ENCODE data around the gene GSK3B.

The GSK3B gene

DNA sequence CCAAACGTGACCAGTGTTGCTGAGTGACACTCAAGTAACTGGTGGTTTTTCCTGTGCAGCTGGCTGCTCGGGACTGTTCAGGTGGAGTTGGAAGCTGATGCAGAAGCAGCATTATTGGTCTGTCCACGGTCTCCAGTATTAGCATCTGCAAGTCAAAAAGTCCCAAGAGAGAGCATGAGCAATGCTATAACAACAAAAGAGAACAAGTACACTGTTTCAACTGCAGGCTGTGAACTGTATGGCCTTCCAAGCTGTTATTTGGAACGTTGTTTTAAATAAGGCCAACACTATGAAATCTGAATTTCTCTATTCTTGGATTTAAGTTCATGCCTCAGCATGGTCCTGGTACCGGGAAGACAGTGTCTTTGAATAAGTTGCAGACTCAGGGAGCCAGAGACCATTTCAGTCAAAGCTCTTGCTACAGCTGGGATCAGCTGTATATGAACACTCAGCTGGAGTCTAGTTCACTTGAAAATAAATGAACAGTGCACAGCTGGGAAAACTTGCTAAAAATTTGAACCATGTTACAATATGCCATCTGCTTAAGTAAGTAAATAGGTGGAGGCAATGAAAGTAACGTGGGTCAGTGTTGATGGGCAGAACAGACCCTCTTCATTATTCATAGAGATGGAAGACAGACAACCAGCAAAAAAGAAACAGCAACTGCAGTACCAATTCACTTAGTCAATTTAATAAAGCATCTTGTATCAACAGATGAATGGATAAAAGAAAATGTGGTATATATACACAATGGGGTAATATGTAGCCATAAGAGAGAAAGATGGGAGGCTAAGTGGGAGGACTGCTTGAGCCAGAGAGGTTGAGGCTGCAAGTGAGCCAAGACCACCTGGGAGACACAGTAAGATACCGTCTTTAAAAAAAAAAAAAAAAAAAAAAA, 267.3 kb downstream of the GSK3B start:
- DNase-seq (ENCODE audit: low spot score): no peak
- no peaks in the 10 kb centered on the region for H3K9me3 Mint-ChIP-seq
- H3K4me3 Mint-ChIP-seq: no peak overlapping the region
- no peaks in the 10 kb centered on the region for H3K4me1 Mint-ChIP-seq (ENCODE audit: low read depth)
- H3K27ac Mint-ChIP-seq: no peak overlapping the region
- H3K27me3 Mint-ChIP-seq (ENCODE audit: low read depth): no peaks in the 10 kb centered on the region
- peaks cover 6% of the 10 kb centered on the region for H3K36me3 Mint-ChIP-seq (ENCODE audit: low read depth)

DNA sequence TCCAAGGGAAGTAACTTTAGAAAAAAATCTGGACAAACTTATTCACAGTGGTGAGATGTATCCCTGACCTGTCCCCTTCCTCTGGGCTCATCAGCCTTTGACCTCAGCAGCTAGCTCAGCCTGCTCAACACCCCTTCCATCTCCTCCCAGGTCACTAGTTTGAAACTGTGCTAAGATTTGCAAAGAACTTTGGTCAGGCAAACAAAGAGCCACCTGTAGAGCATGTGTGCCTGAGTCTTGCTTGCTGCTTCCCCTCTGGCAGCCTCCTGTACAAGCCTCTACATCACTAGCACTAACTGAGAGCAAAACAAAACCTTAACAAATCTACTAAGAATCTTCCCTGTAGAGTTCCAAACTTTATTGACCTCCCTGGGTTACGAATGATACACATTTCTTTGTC, 268.4 kb downstream of the GSK3B start:
- no peak for DNase-seq (ENCODE audit: low spot score)
- H3K27me3 Mint-ChIP-seq (ENCODE audit: low read depth): no peaks in the 10 kb centered on the region
- H3K36me3 Mint-ChIP-seq (ENCODE audit: low read depth): peaks cover 6% of the 10 kb centered on the region
- H3K4me1 Mint-ChIP-seq (ENCODE audit: low read depth): no peaks in the 10 kb centered on the region
- H3K4me3 Mint-ChIP-seq: no peak overlapping the region
- no peaks in the 10 kb centered on the region for H3K9me3 Mint-ChIP-seq
- H3K27ac Mint-ChIP-seq: no peak overlapping the region

DNA sequence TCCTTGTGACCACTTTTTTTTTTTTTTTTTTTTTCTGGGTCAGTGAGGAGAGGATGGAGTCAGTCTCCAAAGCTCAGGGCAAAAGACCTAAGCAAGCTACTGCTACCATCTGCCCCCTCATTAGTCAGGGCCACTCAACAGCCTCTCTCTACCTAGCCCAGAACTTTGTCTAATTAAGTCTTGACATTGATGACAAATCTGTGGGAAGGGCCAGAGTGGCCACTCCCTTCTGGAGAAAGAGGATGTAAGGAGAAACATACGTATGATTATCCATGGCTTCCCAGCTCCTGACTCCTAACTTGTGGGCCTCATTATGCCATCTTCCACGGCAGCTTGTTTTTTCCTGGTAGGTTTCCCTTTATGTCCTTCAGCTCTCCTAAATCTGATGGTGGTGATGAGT, 274.4 kb downstream of the GSK3B start:
- Mint-ChIP-seq H3K36me3 (ENCODE audit: low read depth) (peaks cover under 1% of the 10 kb centered on the region), H3K4me1 (ENCODE audit: low read depth) (no peaks in the 10 kb centered on the region), H3K9me3 (no peaks in the 10 kb centered on the region), H3K27me3 (ENCODE audit: low read depth) (no peaks in the 10 kb centered on the region), H3K27ac (no peak overlapping the region), H3K4me3 (no peak overlapping the region)
- no peak for DNase-seq (ENCODE audit: low spot score)

DNA sequence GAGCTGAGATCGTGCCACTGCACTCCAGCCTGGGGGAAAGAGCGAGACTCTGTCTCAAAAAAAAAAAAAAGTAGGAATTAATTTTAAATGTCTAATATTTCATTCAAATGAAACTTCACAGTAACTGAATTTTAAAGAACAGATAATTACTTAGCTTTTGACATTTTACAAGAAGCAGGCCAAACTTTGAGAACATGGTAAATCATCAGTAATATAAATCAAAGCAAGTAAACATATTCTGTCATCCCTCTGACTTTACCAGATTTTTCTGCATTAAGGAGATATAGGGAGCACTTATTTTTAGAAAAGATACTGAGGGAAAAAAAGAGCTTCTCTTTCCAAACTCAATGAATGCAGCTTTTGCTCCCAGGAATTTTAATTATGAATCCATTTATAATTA, 275.3 kb downstream of the GSK3B start:
- Mint-ChIP-seq H3K9me3 (no peaks in the 10 kb centered on the region), H3K4me3 (no peak overlapping the region), H3K36me3 (ENCODE audit: low read depth) (no peaks in the 10 kb centered on the region), H3K4me1 (ENCODE audit: low read depth) (no peaks in the 10 kb centered on the region), H3K27me3 (ENCODE audit: low read depth) (no peaks in the 10 kb centered on the region), H3K27ac (no peak overlapping the region)
- DNase-seq (ENCODE audit: low spot score): no peak

DNA sequence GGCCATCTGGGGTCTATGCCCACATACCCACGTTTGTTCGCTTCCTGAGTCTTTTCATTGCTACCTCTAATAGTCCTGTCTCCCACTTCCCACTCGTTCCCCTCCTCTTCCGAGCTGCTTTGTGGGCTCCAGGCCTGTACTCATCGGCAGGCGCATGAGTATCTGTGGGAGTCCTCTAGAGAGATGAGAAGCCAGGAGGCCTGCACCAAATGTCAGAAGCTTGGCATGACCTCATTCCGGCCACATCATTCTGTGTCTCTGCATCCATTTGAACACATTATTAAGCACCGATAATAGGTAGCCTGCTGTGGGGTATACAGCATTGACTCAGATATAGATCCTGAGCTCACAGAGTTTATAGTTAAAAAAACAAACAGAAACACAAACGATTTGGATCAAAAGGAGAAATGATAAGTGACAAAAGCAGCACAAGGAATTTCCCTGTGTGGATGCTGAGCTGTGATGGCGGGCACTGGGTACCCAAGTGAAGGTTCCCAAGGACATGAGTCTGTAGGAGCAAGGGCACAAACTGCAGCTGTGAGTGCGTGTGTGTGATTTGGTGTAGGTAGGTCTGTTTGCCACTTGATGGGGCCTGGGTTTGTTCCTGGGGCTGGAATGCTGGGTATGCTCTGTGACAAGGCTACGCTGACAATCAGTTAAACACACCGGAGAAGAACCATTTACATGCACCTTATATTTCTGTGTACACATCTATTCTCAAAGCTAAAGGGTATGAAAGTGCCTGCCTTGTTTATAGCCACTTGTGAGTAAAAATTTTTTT, 276.5 kb downstream of the GSK3B start:
- DNase-seq (ENCODE audit: low spot score): no peak
- H3K27ac Mint-ChIP-seq: no peak overlapping the region
- no peak overlapping the region for H3K4me3 Mint-ChIP-seq
- no peaks in the 10 kb centered on the region for H3K9me3 Mint-ChIP-seq
- no peaks in the 10 kb centered on the region for H3K27me3 Mint-ChIP-seq (ENCODE audit: low read depth)
- no peaks in the 10 kb centered on the region for H3K36me3 Mint-ChIP-seq (ENCODE audit: low read depth)
- H3K4me1 Mint-ChIP-seq (ENCODE audit: low read depth): no peaks in the 10 kb centered on the region

DNA sequence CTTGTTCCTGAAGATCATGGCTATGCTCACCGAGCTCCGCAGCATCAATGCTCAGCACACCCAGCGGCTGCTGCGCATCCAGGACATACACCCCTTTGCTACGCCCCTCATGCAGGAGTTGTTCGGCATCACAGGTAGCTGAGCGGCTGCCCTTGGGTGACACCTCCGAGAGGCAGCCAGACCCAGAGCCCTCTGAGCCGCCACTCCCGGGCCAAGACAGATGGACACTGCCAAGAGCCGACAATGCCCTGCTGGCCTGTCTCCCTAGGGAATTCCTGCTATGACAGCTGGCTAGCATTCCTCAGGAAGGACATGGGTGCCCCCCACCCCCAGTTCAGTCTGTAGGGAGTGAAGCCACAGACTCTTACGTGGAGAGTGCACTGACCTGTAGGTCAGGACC, 277.2 kb downstream of the GSK3B start:
- Mint-ChIP-seq H3K9me3 (no peaks in the 10 kb centered on the region), H3K27ac (no peak overlapping the region), H3K27me3 (ENCODE audit: low read depth) (no peaks in the 10 kb centered on the region), H3K36me3 (ENCODE audit: low read depth) (no peaks in the 10 kb centered on the region), H3K4me1 (ENCODE audit: low read depth) (no peaks in the 10 kb centered on the region), H3K4me3 (no peak overlapping the region)
- no peak for DNase-seq (ENCODE audit: low spot score)

DNA sequence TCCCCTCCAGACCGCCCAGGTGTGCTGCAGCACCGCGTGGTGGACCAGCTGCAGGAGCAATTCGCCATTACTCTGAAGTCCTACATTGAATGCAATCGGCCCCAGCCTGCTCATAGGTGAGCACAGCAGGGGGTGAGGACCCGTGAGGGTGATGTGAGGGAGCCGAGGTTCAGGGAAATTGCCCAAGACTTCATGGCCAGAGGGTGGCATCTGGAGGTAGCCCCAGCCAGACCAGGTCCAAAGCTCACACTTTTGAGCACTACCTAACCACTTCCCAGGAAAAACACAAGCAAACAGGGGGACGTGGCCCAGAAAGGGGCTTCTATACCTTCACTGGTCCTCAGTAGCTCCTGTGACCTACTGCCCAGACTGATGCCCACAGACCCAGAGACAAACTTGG, 278.5 kb downstream of the GSK3B start:
- H3K27me3 Mint-ChIP-seq (ENCODE audit: low read depth): no peaks in the 10 kb centered on the region
- H3K4me1 Mint-ChIP-seq (ENCODE audit: low read depth): no peaks in the 10 kb centered on the region
- no peaks in the 10 kb centered on the region for H3K9me3 Mint-ChIP-seq
- H3K4me3 Mint-ChIP-seq: no peak overlapping the region
- no peak overlapping the region for H3K27ac Mint-ChIP-seq
- no peaks in the 10 kb centered on the region for H3K36me3 Mint-ChIP-seq (ENCODE audit: low read depth)
- DNase-seq (ENCODE audit: low spot score): no peak

DNA sequence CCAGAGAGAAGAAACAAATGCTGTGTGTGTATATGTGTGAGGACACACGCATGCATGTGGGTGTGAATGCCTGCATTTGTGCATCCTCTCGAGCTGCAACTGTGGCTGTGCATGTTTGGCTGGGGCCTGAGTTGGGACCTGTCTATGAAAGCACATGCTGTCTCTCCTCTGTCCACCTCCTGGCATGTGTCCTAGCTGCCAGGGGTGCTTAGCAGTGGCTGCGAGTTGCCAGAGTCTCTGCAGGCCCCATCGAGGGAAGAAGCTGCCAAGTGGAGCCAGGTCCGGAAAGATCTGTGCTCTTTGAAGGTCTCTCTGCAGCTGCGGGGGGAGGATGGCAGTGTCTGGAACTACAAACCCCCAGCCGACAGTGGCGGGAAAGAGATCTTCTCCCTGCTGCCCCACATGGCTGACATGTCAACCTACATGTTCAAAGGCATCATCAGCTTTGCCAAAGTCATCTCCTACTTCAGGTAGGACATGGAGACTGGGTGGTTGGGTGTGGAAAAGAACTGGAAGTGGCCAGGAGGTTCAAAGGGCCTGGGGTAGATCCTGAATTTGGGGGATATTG, 281.7 kb downstream of the GSK3B start:
- Mint-ChIP-seq H3K27me3 (ENCODE audit: low read depth) (peaks cover under 1% of the 10 kb centered on the region), H3K27ac (no peak overlapping the region), H3K4me1 (ENCODE audit: low read depth) (peaks cover 5% of the 10 kb centered on the region), H3K4me3 (no peak overlapping the region), H3K36me3 (ENCODE audit: low read depth) (no peaks in the 10 kb centered on the region), H3K9me3 (no peaks in the 10 kb centered on the region)
- DNase-seq (ENCODE audit: low spot score): no peak

DNA sequence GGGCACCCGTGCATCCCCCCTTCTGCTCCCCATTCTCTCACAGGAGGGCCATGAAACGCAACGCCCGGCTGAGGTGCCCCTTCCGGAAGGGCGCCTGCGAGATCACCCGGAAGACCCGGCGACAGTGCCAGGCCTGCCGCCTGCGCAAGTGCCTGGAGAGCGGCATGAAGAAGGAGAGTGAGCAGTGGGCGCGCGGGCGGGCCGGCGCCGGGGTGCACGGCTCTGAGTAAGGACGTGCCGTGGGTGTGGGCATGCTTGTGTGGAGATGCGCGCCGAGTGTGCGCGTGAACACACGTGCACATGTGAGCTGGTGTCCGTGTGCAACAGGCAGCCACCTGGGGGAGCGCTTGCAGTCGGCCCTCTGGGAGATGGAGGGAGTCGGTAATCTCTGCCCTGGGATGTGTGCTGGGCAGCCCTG, 284.2 kb downstream of the GSK3B start:
- peaks cover 5% of the 10 kb centered on the region for H3K27me3 Mint-ChIP-seq (ENCODE audit: low read depth)
- no peaks in the 10 kb centered on the region for H3K36me3 Mint-ChIP-seq (ENCODE audit: low read depth)
- no peaks in the 10 kb centered on the region for H3K9me3 Mint-ChIP-seq
- peak overlapping the region; percentile 50 for H3K27ac Mint-ChIP-seq
- peaks cover 5% of the 10 kb centered on the region for H3K4me1 Mint-ChIP-seq (ENCODE audit: low read depth)
- H3K4me3 Mint-ChIP-seq: peak overlapping the region; percentile 76
- peak; percentile 42 for DNase-seq (ENCODE audit: low spot score)

DNA sequence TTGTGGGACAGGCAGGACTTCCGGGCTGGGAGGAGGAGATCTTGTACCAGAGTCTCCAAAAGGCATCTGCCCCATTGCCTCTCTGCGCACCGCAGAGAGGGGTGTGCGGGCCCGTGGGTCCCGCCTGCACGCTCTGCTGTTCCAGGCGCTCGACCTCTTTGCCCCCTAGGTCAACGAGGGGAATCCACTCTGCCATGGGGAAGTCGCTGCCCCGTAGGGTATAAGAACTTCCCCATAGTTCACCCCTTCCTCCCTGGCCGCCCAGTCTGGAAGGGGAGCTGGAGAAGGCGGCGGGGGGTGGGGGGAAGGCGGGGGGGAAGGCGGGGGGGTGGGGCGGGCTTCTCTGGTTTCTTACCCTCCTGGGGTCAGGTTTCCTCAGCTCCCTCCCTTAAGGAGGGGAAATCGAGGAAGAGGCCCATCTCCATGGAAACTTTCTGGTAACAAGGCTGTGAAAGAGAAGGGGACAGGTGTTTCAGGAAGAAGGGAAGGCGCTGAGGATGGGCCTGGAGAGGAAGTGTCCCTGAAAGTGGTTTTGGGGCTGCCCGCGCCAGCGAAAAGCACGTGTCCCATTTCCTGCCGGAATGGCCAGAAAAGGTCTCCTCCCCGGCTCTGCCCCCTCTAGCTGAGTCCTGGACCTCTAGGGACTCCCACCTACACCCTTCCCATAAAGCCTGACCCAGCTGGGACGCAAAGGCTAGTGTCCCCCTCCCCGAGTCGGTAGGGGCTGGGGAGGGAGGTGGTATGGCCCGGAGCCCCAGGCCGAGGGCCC, 284.8 kb downstream of the GSK3B start:
- peaks cover 5% of the 10 kb centered on the region for H3K4me1 Mint-ChIP-seq (ENCODE audit: low read depth)
- peak overlapping the region; percentile 76 for H3K4me3 Mint-ChIP-seq
- no peaks in the 10 kb centered on the region for H3K36me3 Mint-ChIP-seq (ENCODE audit: low read depth)
- no peak overlapping the region for H3K27ac Mint-ChIP-seq
- H3K27me3 Mint-ChIP-seq (ENCODE audit: low read depth): peaks cover 7% of the 10 kb centered on the region
- H3K9me3 Mint-ChIP-seq: no peaks in the 10 kb centered on the region
- no peak for DNase-seq (ENCODE audit: low spot score)

DNA sequence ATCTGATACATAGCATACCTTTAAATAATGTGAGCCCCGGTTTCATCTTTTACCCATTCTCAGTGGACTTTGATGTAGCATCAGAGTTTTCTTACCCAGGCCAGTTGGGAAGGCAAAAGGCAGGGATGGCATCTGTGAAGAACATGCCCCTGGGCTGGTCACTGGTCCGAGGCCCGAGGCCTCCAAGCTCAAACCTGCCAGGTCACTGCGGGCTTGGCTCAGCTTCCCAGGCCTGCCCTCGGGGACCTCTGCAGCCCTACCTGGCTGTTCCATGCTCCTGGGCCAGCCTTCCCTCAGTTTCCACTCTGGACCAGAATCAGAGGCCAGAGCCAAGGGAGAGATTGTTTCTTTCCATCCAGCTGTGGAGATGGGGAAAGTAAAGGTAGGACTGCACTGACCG, 285.4 kb downstream of the GSK3B start:
- no peak for DNase-seq (ENCODE audit: low spot score)
- Mint-ChIP-seq H3K4me1 (ENCODE audit: low read depth) (peaks cover 5% of the 10 kb centered on the region), H3K27ac (no peak overlapping the region), H3K4me3 (no peak overlapping the region), H3K36me3 (ENCODE audit: low read depth) (no peaks in the 10 kb centered on the region), H3K27me3 (ENCODE audit: low read depth) (peaks cover 7% of the 10 kb centered on the region), H3K9me3 (no peaks in the 10 kb centered on the region)

DNA sequence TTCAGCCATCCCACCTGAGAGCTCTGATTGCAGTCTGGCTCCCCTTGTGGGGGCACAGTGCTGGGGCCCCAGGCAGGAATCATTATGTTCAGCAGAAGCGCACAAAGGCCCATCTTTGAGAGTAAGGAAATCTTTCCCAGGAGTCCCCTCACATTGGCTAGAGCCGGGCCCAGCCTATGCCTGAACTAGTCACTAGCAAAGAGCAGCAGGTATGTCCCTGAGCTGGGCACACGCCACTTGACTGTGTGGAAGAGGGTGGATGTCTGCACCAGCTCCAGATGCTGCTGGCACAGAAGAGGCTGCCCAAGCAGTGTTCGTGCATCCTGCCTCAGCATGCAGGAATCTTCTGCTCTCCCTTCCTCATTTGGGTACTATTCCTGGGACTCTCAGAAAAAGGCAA, 286.0 kb downstream of the GSK3B start:
- no peaks in the 10 kb centered on the region for H3K9me3 Mint-ChIP-seq
- H3K27ac Mint-ChIP-seq: no peak overlapping the region
- no peaks in the 10 kb centered on the region for H3K36me3 Mint-ChIP-seq (ENCODE audit: low read depth)
- DNase-seq (ENCODE audit: low spot score): no peak
- peaks cover 7% of the 10 kb centered on the region for H3K27me3 Mint-ChIP-seq (ENCODE audit: low read depth)
- no peak overlapping the region for H3K4me3 Mint-ChIP-seq
- peaks cover 5% of the 10 kb centered on the region for H3K4me1 Mint-ChIP-seq (ENCODE audit: low read depth)

DNA sequence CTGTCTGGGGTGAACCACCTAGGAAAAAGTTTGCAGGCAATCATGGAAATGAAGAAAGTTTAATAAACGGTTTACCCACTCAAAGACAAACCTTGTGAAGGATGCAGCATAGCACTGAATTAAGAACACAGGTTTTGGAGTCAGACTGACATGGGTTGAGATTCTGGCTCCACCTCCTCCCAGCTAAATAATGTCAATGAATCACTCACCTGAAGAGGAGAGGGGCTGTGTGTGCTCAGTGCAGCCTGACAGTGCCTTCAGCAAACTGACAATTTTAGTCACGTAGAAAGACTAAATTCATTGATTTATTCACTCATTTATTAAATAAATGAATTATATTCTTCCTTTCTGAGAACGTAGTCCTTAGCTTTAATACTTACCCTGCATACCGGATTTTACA, 293.4 kb downstream of the GSK3B start:
- no peaks in the 10 kb centered on the region for H3K36me3 Mint-ChIP-seq (ENCODE audit: low read depth)
- H3K27ac Mint-ChIP-seq: no peak overlapping the region
- H3K9me3 Mint-ChIP-seq: no peaks in the 10 kb centered on the region
- H3K4me3 Mint-ChIP-seq: no peak overlapping the region
- no peaks in the 10 kb centered on the region for H3K4me1 Mint-ChIP-seq (ENCODE audit: low read depth)
- peaks cover 25% of the 10 kb centered on the region for H3K27me3 Mint-ChIP-seq (ENCODE audit: low read depth)
- DNase-seq (ENCODE audit: low spot score): no peak

DNA sequence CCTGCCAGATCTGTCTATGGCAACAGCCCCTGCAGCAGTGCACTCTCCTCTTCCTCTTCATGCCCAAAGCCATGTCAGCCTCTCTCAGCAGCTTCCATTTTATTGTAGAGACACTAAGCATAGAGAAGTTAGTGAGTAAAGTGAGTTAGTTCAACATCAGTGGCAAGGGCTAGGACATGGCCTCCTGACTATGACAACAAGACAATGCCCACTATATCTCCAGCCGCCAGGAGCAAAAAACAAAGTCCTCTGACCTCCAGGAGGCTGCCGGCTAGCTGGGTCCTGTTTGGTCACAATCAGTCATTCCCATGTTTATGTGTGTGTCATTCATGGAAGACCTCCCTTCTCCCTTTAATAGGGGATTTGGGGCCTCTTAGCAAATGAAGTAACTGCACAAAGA, 297.5 kb downstream of the GSK3B start:
- Mint-ChIP-seq H3K4me1 (ENCODE audit: low read depth) (no peaks in the 10 kb centered on the region), H3K36me3 (ENCODE audit: low read depth) (no peaks in the 10 kb centered on the region), H3K27ac (no peak overlapping the region), H3K27me3 (ENCODE audit: low read depth) (peaks cover 26% of the 10 kb centered on the region), H3K9me3 (no peaks in the 10 kb centered on the region), H3K4me3 (no peak overlapping the region)
- DNase-seq (ENCODE audit: low spot score): no peak
